Adipose tissue (tissue), 3 donors: Measurements from ENCODE around the gene PLXNA1. TPM values are rescaled to one million over a fixed set of nuclear protein-coding genes. Genes with fewer than 3 reads are reported as not detected.

Experiments used
- H3K27ac ChIP-seq: one replicate; pipeline ENCODE4 v1.5.1; 2013; ENCODE audit warnings: low read depth, low read length
- WGBS, 3 donors: extraction: QIAGEN DNeasy Blood & Tissue Kit; methylation state at CpG; one replicate each; pipeline ENCODE4 v1.1.7; 2013; 5-methylcytosine and 5-hydroxymethylcytosine counted together
- polyA plus RNA-seq, 3 donors: library from polyadenylated mRNA; stranded (reverse); fragments of 200-250 nt; gene quantifications; one replicate each; pipeline ENCODE4 v1.2.3, GENCODE V29; 2013
- donor health status: healthy with polysubstance abuse.
- donor health status: Bipolar disorder and iron deficiency.
- donor health status: healthy.

PLXNA1 gene
- polyA plus RNA-seq, 3 donors: 5.6 to 12.3 (median 7.4) TPM

DNA sequence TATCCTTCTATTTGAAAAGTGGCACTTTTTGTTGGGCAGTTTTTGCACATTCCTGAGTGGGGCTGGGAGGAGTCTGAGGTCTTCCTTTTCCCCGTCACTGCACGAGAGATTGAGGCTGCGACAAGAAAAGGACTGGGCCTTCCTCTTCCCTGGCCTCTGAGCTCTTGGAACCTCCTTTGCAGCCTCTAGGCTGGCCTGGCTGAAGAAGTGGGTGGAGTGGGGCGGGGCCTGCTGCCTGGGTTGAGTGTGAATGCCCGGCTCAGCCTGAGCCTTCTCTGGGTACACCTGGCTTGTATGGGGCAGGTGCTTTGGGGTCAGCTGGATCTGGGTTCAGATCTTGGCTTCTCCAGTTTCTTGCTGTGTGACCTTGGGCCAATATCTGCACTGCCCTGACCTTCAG, 43.1 kb downstream of the PLXNA1 start:
- WGBS, 3 donors: 73 to 89% (median 83%) methylated on average over 5 of the region's 5 CpGs
- no peak overlapping the region for H3K27ac ChIP-seq

DNA sequence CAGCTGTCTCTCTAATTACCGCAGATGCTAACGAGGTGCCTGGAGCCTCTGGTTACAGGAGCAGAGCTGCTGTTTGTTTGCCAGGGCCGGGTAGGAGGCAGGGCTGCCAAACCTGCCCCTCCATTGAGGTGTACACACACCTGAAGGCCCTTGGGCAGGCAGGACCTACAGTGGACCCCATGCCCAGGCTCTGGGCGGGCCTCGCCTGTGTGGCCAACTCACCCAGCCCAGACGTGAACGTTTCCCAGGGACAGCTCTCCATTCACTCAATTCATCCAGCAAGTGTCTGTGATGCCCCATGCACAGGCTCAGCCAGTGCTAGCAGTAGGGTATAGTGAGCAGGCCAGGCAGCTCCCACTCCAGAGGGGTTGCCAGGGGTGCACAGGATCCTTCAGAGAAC, 43.7 kb downstream of the PLXNA1 start:
- WGBS, 3 donors: 90 to 92% (median 90%) methylated on average over 7 of the region's 7 CpGs
- H3K27ac ChIP-seq: no peak overlapping the region

DNA sequence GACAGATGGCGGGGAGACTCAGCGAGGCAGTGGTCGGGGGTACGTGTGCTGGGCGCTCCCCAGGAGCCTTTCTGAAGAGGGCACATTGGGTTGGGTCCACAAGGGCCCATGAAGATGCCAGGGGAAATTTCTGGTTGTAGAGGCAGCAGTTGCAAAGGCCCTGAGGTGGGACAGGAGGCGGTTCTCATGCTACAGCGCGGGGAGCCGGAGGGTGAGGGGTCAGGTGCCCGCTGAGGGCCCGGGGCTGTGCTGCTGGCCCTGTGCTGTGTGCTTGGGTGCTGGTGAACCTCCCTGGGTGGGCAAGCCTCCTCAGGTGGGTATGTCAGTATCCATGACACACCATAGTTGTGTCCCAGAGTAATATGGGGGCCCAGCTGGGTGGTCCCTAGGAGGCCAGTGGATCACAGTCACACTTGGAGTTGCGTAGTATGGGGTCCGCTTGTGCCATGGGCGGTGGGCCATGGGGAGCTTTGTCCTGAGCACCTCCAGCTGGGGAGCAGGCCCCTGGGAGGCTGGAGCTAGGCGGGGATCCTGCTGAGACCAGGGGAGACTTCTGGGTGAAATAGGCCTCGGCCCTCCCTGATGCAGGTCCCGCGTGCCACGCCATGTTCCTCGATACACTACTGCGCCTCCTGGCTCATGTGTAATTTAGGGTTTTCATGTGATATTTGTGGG, 44.3 kb downstream of the PLXNA1 start:
- WGBS, 3 donors: 94 to 98% (median 97%) methylated on average over 21 of the region's 21 CpGs
- H3K27ac ChIP-seq: no peak overlapping the region

DNA sequence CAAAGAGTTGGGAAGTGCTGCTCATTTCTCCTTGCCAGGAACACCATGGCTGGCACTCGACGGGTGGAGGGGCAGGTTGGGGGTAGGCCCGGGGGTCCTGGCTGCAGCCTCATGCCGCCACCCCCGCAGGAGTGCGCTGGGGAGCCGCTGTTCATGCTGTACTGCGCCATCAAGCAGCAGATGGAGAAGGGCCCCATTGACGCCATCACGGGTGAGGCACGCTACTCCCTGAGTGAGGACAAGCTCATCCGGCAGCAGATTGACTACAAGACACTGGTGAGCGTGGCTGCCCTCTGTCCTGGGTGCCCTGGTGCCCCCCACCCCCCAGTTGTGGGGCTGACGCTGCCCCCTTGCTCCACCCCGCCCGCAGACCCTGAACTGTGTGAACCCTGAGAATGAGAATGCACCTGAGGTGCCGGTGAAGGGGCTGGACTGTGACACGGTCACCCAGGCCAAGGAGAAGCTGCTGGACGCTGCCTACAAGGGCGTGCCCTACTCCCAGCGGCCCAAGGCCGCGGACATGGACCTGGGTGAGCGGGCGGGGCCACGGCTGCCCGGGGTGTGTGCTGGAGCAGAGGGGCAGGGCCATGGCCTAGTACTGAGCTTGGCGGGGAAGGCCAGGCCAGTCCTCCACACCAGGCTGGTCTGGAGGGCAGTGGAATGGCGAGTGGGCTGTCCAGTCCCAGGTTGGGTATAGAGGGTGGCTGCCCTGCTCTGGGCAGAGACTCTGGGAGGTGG, 45.1 kb downstream of the PLXNA1 start:
- WGBS, 3 donors: 92 to 94% (median 92%) methylated on average over 29 of the region's 29 CpGs
- no peak overlapping the region for H3K27ac ChIP-seq

DNA sequence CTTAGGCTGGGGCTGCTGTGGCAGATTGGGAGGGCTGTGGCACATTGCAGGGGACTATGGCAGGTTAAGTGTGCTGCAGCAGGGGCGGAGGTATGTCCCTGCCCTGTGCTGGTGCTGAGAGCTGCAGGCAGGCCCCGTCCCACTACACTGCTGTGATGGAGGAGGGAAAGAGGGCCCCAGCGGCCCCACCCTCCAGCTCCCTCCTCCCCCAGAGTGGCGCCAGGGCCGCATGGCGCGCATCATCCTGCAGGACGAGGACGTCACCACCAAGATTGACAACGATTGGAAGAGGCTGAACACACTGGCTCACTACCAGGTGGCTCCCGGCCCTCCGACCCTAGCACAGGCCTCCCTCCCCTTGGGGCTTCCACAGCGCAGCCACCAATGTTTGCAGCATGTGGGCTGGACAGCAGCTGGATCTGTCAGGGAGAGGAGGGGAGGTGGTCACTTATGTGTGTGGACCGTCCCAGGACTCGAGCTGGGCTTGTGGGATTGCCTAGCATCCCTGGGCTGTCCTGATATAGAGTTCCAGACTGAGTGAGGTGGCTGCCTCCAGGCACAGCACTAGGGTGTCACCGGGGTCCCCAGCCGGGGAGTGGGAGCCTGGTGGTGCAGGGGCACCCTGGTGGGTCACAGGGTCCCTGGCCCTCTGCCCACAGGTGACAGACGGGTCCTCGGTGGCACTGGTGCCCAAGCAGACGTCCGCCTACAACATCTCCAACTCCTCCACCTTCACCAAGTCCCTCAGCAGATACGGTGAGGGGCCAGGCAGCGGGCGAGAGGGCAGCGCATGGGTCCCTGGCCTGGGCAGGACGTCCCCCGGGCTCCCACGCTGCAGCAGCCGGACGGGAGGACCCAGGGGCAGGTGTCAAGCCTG, 46.1 kb downstream of the PLXNA1 start:
- no peak overlapping the region for H3K27ac ChIP-seq
- 91 to 93% (median 91%) methylated on average over 29 to 30 of the region's 30 CpGs for WGBS, 3 donors

DNA sequence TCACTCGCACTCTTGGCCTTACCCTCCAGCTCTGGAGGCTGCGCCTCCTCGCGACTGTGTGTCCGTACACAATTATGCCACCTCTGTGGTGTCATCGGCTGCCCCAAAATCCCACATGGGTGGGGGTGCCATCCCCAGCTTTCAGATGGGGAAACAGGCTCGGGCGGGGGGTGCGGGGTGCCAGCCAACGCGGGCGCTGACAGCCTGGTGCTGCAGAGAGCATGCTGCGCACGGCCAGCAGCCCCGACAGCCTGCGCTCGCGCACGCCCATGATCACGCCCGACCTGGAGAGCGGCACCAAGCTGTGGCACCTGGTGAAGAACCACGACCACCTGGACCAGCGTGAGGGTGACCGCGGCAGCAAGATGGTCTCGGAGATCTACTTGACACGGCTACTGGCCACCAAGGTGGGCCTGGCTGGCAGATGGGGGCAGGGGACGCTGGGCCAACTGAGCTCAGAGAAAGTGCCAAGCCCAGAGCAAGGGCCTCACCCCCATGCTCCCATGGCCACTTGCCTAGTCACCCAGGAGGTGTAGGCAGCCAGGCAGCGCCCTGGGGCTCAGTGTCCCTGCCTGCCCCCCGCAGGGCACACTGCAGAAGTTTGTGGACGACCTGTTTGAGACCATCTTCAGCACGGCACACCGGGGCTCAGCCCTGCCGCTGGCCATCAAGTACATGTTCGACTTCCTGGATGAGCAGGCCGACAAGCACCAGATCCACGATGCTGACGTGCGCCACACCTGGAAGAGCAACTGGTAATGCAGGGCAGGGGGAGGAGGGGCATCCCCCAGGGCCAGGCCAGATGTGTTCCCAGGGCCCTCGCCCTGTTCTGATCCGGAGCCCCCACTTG, 47.0 kb downstream of the PLXNA1 start:
- H3K27ac ChIP-seq: no peak overlapping the region
- WGBS, 3 donors: 95 to 98% (median 95%) methylated on average over 41 to 42 of the region's 42 CpGs

DNA sequence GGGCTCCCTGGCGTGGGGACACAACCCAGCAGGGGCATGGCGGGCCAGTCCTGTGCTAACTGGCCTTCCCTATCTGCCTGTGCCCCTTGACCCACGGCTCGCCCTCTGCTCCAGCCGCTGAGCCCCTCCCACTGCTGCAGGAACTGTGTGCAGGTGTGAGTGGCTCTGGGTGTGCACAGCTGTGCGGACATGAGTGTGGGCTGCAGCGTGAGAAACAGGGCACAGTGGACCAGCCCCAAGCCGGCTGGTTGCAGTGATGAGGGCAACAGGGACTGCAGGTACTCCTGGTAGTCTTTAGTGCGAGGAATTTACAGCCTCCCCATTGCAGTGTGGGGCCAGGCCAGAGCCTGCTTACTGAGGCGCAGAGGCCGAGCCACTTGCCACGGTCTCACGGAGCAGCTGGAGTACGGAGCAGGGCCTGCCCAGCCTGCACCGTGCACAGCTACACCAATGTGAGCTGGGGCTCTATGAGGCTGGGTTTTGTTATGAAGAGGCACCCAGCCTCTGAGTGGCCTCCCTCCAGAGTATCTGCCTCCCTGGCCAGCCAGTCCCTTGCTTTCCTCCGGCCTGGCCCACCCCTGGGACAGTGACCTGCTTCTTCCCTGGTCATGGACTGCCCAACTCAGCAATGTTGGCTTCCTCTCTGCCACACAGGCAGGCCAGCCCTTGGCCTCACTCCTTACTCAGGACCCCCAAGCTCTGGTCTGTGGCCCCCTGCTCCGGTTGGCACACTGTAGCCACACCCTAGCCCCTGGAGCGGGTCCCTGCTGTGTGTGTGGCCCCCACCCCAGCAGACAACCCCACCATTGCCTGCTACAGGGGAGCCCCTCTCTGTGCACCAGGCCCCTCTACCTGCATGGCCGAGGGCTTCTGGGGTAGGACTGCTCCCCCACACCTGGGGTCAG, 47.8 kb downstream of the PLXNA1 start:
- no peak overlapping the region for H3K27ac ChIP-seq
- 93% methylated on average over 18 to 19 of the region's 19 CpGs for WGBS, 3 donors

DNA sequence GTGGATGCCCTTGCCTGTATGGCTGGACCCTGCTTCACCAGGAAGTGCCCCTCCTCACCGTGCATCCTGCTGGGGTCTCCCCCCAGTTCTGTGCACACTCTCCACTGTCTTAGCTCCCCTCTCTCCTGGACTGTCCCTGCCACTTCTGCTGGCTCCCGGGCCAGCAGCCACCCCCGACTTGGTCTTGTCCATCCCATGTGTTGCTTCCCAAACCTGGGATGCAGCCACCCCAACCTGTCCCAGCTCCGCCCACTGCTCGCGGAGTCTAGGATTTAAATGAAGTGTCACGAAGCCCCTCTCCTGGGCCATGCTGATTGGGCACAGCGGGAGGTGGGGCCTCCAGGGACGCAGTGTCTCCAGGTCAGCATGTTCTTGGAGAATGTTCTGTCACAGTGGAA, 48.5 kb downstream of the PLXNA1 start:
- H3K27ac ChIP-seq: no peak overlapping the region
- 89 to 98% (median 91%) methylated on average over 9 of the region's 9 CpGs for WGBS, 3 donors

DNA sequence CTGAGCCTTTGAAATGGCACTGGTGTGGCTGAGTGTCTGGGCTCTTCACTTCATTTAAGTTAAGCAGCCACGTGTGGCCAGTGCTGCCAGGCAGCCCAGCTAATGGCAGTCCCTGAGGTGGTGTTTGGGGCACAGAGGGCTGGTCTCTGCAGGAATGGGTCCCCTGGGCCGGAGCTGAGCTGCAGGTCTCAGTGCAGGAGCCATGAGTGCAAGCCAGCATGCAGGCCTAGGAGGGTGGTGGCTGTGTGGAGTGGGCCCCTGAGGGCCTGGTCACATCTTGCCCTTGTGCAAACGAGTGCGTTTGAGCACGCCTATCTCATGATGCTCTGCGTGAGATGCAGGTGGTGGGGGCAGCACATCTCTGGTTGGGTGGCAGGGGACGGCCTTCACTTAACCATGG, 48.9 kb downstream of the PLXNA1 start:
- 88 to 96% (median 92%) methylated on average over 7 of the region's 7 CpGs for WGBS, 3 donors
- H3K27ac ChIP-seq: no peak overlapping the region

DNA sequence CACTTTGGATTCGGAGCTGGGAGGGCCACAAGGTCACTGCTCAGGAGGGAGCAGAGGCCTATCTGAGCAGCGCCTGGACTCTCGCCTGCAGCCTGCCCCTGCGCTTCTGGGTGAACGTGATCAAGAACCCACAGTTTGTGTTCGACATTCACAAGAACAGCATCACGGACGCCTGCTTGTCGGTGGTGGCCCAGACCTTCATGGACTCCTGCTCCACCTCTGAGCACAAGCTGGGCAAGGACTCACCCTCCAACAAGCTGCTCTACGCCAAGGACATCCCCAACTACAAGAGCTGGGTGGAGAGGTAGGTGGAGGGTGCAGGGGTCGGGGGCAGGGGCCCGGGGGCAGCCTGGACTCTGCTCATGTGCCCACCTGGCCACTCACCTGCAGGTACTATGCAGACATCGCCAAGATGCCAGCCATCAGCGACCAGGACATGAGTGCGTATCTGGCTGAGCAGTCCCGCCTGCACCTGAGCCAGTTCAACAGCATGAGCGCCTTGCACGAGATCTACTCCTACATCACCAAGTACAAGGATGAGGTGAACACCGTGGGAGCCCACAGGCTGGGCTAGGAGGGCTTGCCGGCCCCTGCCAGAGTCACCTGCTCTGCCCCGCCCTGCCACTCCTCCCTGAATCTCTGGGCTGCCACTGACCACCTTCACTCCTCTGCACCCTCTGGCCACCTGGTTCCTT, 49.5 kb downstream of the PLXNA1 start:
- WGBS, 3 donors: 89 to 92% (median 91%) methylated on average over 21 of the region's 21 CpGs
- H3K27ac ChIP-seq: no peak overlapping the region

Other genes starting within 250 kb of the PLXNA1 start
- gene PRR23E, start 210.0 kb downstream of the PLXNA1 start, polyA plus RNA-seq: under 1 TPM in 1 of 3 donors, not detected in 2; 0.04 TPM